HG02588 (cell line): Measurements from ENCODE around the gene CEP95.
"Not testable (repeated sequence)": the region's sequence is repeated elsewhere in the genome, so short reads cannot be mapped to it uniquely, and the experiment has no call there.

Experiments
- ATAC-seq: cut with Tn5 transposase; IDR thresholded peaks from one replicate; pipeline ENCODE4 v1.9.1; 2021; ENCODE audit warnings: mild to moderate bottlenecking, moderate library complexity; ENCODE audit not compliant: unreplicated experiment

CEP95 gene, protein sequence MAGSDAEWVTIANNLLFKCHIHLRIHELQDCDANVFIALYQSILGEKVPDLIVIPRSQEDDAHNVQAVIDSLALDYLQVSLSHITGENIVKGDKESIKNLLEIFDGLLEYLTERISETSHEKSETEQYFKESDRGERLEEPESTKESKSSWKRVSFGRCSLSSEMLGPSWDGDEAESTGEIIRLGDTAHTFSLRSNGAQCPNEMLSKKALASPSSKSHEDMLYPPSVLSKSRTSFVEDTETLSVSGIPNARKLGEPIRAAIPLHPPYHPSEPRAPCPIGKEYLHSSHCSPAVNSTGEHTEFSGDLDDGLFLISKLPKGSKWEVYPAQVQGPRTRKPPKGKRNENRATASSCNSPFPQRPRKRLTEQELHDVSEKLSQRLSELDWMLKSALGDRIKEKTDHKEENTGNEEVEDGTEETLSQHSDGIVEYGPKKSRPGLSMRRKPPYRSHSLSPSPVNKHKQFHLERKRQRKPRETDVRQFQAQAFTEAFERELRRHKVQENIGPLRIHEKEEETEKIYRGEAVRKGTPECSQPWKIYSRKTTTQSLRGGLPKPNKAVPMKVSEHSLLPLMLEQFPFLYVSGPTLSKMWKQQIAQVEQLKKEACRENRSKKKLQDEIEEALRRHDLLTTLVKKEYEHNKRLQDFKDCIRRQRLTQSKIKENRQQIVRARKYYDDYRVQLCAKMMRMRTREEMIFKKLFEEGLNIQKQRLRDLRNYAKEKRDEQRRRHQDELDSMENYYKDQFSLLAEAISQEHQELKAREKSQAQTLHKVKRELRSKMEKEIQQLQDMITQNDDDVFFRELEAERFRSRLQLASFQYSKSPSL

DNA sequence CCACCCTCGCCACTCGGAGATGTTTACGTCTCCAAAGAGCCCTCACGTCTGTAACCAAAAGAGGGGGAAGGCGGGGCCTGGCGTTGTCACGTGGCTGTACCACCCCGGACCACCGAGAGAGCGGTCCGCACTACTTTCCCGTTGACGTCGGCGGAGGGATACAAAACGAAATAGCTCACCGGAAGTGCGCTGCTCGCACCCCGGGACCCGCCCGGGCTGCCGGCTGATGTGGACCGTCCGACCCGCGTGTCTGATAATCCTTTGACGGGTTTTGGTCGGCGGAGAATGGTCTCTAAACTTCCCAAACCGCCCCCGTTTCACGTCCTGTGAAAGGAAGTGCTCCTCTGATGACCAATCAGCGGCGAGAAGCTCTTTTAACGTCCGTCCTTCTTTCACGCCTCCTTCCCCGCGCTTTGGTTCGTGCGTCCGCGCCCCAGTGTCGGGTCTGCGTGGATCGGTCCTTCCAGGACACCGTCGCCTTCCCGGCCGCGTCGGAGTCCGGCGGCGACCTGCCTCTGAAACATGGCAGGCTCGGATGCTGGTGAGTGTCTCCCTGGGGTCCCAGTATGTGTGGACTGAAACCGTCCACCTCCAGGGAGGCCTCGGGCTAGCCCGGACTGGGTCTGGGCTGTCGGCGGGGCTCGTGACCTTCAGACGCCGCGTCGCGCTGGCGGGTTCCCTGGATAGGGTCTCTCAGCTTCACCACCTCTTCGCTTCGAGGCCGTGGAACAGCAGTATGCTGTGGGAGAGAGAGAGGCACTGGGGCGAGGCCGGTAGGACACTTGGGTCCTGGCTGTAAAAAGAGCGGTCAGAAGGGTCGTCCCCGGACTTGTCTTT, at the start of gene CEP95:
CEP95 (plus strand) TSS at position 402 of the 837 bp plus-strand sequence; CDS start at position 523, 121 bp downstream.
- peak; percentile 56 for ATAC-seq

DNA sequence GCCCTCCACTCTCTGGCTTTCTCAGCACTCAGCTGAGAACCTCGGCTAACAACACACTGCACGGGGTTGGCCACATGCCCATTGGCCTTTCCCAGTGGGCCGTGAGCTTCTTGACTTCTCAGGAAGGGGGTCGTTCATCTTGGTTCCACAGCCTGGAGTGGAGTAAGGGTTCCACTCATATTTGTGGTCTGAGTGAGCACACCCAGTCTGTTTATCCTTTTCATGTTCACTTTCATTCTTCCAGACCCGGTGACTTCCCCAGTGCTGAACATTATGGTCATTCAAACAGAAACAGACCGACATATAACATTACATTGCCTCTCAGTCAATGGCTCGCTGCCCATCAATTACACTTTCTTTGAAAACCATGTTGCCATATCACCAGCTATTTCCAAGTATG, 49.6 kb upstream of the CEP95 start:
- no peak for ATAC-seq

DNA sequence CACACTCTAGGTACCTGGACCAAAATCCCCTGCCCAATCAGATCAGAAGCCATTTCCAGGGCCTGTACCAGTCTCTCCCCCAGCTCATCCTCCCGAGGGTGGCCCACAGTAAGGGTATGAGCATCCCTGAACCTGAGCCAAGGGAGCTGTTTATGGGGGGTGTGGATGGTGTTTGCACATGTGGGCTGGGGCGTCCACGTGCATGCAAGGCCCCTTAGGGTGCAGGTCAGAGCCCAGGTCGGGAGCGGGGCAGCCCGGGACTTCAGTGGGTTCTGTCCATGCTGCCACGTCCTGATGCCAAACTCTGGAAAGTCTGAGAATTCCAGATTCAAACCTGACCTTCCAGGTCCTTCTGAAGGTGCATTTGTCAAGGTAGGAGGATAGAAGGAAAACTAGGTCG, 48.0 kb upstream of the CEP95 start:
- no peak for ATAC-seq

DNA sequence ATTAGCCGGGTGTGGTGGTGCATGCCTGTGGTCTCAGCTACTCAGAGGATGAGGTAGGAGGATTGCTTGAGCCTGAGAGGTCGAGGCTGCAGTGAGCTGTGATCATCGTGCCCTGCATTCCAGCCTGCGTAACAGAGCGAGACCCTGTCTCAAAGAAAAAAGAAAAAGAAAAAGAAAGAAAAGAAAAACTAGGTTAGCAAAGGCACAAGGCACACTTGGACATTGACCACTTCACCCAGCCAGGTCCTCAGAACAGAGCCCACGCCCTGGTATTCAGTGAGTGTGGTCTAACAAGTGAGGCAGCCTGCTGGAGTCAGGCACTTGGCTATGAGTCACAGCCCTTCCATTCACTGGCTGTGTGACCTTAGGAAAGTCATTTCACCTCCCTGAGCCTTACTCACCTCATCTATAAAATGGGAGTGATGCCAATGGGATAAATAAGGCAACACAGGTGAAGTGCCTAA, 47.5 kb upstream of the CEP95 start:
- no peak for ATAC-seq

DNA sequence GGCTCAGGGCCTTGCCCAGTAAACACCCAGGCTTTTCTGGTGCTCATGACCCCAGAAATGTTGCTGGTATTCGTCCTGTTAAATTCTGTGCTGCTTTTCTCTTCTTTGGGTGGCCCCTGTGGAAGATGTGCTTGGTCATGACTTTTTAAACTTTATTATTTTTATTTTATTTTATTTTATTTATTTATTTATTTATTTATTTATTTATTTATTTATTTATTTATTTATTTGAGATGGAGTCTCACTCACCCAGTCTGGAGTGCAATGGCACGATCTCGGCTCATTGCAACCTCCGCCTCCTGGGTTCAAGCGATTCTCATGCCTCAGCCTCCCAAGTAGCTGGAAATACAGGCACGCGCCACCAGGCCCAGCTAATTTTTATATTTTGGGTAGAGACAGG, 47.0 kb upstream of the CEP95 start:
- not testable (repeated sequence) for ATAC-seq

DNA sequence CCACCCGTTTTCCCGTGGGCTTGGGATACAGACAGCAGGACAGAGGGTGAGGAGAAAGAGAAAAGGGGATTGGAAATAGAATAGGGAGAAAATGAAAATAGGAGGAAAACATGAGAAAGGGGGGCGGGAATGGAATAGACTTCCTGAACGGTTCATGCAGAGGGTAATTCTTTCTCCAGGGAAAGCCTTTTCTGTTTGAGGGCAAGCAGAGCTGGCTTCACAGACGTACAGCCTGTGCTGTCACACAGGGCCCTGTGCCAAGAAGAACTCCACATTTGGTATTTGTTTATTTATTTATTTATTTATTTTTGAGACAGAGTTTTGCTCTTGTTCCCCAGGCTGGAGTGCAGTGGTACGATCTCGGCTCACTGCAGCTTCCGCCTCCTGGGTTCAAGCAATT, 45.8 kb upstream of the CEP95 start:
- ATAC-seq = no peak

DNA sequence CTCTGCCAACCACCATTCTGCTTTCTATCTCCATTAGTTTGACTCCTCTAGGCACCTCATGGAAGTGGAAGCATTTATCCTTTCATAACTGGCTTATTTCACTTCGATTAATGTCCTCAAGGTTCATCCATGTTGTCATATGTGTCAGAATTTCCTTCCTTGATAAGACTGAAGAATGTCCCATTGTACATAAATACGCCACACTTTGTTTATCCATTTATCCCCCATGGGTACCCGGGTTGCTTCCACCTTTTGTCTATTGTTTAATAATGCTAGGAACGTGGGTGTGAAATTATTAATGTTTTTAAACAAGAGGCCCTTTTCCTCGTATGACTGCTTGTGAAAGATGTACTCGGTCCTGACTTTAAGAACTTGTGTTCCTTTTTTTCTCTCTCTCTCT, 45.0 kb upstream of the CEP95 start:
- ATAC-seq = no peak

DNA sequence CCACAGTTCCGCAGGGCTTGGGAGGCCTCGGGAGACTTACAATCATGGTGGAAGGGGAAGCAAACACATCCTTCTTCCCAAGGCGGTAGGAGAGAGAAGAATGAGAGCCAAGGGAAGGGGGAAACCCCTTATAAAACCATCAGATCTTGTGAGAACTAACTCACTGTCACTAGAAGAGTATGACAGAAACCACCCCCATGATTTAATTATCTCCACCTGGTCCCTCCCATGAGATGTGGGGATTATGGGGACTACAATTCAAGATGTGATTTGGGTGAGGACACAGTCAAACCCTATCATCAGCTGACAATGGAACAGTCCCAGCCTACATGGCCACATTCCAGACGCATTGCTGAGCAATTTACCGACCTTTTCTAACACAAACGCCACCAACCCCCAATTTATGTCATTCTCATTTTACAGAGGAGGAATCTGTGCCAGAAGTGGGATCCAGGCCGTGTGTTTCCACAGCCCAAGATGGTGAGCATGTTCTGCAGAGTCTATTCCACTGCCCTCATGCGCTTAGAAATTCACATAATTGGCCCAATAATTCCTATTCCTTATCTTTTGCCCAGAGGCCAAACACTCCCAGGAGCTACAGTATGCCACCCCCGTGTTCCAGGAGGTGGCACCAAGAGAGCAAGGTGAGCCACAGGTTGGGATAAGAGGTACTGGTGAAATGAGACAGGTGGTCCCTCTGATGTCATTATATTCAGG, 40.6 kb upstream of the CEP95 start:
- no peak for ATAC-seq

DNA sequence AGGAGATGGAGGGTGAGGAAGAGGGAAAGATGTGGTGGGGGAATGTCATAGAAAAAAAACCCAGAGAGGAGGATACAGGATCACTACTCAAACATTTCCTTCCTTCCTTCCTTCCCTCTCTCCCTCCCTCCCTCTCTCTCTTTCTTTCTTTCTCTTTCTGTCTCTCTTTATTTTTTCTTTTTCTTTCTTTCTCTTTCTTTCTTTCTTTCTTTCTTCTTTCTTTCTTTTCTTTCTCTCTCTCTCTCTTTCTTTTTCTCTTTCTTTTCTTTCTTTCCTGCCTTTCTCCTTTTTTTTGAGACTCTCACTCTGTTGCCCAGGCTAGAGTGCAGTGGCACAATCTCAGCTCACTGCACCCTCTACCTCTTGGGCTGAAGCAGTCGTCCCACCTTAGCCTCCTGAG, 39.9 kb upstream of the CEP95 start:
- not testable (repeated sequence) for ATAC-seq

DNA sequence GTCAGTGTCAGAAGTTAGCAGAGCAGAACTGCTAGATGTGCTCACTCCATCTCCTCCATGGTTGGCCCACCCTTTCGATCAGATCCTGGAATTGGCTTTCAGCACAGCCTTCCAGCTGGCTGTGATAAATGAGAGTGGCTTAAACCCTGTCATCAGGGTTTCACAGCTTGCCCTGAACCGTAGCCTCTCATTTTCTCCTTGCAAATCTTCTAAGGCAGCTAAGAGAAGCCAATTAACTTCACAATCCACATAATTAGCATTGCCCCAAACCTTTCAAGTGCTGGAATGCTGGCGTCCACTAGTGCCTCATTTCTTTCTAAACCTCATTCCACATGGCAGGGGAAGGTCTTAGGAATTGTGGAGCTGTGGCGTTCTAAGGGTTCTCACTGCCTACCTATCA, 36.2 kb upstream of the CEP95 start:
- ATAC-seq = no peak

DNA sequence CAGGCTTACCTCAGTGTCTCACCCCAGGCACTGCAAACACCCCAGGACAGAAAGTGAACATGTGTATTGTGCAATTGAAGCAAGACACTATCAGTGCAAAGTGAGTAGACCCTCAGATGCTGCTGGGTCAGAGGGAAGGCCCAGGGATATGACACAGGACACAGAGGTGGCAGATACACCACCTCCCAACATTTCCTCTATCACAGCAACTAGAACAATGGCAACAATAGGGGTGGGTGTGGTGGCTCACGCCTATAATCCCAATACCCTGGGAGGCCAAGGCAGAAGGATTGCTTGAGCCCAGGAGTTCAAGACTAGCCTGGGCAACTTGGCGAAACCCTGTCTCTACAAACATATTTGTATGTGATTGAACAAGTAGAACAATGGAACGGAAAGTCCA, 35.3 kb upstream of the CEP95 start:
- ATAC-seq = no peak

DNA sequence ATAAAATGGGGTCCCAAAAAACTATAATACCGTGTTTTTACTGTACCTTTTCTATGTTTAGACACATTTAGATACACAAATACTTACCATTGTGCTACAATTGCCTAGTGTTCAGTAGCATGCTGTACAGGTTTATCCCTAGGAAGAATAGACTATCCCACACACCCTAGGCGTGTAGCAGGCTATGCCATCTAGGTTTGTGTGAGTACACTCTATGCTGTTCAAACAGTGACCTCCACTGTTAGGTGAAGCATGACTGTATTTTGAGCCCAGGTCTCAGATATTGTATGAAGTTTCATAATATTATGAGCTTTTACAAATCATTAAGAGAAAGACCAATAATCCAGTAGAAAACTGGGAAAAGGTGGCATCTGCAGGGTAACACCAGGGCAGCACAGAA, 34.2 kb upstream of the CEP95 start:
- no peak for ATAC-seq

DNA sequence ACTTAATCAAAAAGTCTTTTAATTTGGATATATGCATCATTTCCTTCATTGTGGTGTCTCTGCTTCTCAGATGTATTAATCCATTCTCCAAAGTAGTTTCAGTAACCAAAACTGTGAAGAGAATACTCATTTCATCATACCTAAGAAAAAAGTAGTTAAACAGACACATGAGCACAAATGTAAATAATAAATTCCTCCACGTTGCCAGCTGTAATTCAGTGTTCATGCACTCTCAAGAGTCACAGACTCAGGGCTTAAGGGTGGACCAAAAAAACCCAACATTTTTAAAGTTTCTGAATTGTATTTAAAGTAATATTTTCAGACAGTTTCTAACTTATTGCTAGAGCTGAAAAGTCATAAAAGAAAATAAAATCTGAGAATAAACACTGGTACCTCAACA, 28.9 kb upstream of the CEP95 start:
- ATAC-seq = no peak

DNA sequence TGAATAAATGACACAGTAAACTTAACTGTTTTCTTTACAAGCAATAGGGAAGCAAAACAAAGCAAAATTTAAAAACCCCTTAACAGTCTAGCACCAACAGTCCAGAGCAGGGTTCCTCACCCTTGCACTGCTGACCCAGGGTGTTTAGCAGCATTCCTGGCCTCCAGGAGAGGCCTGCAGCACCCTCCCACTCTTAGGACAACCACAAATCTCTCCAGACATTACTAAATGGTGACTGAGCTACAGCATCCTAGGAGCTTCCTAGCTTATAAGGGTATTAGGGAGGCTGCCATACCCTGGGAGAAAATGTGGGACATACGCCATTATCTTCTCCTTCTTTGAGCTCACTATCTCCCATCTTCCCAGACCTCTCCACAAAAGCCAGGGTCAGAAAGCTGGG, 25.8 kb upstream of the CEP95 start:
- ATAC-seq = no peak

DNA sequence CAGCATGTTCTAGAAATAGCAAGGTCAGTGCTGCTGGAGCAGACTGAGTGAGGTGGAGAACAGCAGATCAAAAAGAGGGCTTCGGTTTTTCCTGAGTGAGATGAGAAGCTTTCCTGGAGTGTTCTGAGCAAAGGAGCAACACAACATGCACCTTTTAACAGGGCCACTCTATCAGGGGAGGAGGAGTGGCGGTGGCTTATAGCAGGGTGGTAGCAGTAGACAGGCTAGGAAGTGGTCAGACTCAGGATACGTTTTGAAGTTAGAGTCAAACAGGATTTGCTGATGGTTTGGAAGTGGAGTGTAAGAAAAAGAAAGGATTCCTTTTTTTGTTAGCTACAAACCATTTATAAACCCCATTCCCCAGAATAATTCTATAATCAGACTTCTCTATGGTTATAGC, 22.4 kb upstream of the CEP95 start:
- no peak for ATAC-seq

DNA sequence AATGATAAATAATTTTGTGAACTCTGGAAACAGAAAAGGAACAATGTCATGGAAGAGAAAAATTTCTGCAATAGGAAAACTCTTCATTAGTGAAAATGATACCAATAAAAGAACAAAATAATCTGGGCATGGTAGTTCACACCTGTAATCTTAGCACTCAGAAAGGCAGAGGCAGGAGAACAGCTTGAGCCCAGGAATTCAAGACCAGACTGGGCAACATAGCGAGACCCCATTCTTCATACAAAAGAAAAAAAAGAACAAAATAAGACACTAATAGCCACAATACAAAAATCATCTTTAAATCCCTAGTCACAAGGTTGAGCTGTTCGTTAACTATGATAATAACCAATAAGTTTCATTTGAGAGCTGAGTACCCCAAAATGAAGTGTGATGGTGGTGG, 18.5 kb upstream of the CEP95 start:
- no peak for ATAC-seq

DNA sequence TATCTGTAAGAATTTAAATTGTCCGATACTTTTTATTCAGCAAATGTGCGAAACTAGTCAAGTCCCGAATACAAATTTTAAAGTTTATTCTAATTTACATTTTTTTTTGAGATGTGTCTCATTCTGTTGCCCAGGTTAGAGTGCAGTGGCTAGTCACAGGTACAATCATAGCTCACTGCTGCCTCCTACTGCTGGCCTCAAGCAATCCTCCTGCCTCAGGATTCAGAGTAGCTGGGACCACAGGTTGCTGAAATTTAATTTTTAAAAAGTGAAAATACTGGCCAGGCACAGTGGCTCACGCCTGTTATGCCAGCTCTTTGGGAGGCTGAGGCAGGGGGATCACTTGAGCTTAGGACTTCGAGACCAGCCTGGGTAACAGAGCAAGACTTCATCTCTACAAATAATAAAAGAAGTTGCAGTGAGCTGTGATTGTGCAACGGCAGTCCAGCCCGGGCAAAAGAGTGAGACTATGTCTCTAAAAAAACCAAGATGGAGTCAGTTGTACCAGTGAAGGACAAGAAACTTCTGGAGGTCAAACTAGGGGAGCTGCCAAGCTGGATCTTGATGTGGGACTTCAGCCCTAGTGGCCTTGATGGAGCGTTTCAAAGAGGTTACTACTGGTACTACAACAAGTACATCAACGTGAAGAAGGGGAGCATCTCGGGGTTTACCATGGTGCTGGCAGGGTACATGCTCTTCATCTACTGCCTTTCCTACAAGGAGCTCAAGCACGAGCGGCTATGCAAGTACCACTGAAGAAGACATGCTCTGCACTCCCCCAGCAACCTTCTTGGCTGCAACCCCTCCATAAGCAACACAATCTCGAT, 15.5 kb upstream of the CEP95 start:
- no peak for ATAC-seq

DNA sequence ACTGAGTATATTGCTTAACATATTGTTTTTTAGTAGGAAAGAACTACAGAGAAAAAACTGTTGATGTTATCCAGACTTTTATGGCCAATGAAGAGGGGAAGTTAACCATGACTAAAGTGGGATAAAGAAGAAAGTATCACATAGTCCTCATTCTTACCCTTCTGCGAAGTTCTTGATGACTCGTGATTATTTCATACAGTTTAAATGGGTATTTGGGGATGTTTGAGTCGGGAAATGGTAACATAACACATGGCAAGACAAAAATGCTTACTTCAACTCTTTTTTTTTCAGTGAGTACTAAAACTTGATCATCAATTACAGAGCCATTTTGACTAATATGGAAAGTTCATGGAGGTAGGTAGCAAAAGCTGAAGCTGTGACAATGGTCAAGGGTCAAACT, 14.8 kb upstream of the CEP95 start:
- ATAC-seq = no peak

DNA sequence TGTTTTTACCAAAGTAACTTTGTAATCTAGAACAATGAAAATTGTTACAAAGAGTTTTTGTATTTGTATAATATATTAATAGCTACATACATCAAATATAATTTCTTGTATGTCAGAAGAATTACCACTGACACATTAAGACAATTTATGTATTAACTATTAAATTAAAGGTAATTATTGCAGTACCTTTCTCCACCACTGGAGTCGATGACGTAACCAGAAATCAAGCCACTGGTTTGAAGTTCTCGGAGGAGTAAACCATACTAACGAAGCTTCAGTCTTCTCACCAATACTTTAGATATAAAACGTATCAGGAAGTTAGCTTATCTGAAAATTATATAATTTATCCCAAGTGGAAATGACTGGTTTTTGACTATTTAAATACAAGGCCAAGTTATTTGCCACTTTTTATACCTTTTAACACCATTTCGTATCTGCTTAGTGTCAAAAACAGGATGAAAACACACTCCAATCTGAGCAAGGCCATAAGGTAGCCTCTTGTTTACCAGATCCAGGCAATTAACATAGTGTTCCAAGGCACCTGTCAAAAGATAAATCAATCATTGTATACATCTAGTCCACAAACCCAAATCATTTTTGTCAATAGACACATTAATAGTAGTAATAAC, 14.2 kb upstream of the CEP95 start:
- no peak for ATAC-seq
